SW480 (cell line): ENCODE data around the gene S100A14.

ENCODE experiments used
- DNase-seq: peaks from one replicate; pipeline ENCODE4 v3.0.0-alpha.2; 2016; ENCODE audit warnings: low spot score

S100A14 gene

DNA sequence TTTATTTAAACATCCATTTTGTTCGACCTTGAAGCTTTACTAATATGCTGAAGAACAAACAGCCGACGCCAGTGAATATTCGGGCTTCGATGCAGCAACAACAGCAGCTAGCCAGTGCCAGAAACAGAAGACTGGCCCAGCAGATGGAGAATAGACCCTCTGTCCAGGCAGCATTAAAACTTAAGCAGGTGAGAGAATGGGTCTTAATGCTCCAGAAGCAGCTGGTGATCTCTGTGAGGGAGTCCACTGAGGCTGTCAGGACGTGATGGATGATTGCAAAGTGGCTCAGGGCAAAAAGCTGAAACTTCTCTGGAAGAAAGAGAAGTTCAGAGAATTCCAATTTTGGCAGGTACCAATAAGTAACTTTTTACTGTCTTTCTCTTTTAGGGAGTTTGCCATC lies 22.1 kb upstream of the S100A14 start:
- DNase-seq = no peak

DNA sequence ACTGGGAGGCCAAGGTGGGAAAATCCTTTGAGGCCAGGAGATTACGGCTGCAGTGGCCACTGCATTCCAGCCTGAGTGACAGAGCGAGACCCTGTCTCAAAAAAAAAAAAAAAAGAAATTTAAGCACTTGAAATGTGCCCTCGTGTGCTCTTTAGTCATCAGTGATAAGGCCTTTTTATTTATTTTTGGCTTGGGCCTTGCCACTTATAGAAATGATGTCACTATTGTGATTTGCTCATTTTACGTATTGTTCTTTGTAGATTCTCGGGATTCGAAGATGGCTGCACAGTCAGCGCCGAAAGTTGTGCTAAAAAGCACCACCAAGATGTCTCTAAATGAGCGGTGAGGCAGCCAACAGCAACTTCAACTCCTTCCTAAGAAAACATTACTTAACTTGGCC lies 20.2 kb upstream of the S100A14 start:
- DNase-seq = no peak

DNA sequence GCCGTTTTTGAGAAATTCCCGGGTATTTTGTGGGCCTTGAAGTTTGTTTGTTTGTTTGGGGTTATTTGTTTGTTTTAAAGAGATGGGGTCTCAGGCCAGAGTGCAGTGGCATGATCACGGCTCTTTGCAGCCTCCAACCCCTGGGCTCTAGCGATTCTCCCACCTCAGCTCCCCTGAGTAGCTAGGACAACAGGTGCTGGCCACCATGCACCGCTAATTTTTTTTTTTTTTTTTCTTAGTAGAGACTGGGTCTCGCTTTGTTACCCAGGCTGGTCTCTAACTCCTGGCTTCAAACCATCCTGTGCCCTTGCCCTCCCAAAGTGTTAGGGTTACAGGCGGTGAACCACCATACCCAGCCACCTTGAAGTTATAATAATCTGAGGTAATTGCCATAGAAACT lies 19.7 kb upstream of the S100A14 start:
- no peak for DNase-seq

DNA sequence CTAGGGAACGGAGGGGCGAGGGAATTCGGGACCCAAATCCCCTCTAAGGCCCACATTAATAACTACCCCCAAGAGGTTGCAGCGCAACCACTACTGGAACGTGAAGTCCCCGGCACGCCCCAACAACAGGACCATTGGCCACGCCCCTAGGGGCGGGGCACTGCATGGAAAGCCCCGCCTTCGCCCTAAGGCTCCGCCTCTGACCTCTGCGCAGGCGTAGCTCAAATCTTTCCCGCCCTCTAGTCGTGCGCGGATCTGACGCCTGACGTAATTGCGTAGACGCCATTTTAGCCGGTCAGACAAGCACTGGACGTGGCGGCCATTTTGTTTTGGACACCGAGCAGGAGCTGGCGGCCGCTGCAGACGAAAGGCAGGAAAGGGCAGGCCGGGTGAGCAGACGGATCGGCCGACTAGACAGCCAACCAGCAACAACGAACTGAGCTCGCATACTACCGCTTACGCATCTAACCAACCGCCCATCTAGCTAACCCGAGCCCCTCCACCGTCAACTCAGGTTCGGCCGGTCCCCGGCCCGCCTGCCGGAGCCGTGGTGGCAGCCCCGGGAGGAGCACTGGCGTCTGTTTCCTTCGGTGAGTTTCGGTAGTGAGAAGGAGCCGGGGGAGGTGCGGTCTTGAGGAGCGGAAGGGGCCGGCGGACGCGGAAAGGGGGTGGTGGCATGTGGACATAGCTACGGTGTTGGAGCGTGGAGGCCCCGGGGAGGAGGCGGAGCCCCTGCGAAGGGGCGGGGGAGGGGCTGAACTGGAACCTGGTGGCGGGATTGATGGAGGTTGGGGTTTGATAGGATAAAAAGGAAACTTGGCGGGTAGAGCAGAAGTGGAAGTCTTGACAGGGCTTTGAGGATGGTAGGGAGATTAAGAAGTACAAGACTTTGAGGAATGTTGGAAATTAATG lies 17.9 kb upstream of the S100A14 start, which contains the start of gene CHTOP:
Gene CHTOP, plus strand, starts transcription at position 313 of the 912 bp plus-strand sequence. CDS start 2,523 bp downstream, outside the sequence.
- DNase-seq = peak; percentile 96

DNA sequence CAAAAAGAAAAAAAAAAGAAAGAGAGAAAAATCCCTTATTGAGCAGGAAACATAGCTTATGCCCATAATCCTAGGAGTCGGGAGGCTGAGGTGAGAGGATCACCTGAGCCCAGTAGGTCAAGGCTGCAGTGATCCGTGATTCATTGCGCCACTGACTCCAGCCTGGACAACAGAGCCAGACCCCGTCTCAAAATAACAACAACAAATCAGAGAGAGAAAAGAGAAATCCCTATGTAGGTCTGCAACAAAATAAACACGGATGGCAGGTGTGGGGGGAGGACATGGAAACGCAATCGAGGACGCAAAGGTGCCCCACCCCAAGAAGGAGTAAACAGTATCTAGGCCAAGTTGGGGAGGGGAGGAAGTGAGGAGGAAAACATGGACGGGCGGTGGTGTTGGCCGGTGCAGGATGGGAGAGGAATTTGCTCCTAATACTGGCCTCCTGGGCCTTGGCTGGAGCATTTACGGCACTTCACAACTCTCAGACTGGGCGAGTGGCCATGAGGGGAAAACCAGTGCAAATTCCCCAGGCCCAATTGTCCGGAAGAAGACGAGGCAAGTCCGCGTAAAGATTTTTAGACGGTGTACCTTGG lies 17.1 kb upstream of the S100A14 start:
- peak; percentile 39 for DNase-seq

DNA sequence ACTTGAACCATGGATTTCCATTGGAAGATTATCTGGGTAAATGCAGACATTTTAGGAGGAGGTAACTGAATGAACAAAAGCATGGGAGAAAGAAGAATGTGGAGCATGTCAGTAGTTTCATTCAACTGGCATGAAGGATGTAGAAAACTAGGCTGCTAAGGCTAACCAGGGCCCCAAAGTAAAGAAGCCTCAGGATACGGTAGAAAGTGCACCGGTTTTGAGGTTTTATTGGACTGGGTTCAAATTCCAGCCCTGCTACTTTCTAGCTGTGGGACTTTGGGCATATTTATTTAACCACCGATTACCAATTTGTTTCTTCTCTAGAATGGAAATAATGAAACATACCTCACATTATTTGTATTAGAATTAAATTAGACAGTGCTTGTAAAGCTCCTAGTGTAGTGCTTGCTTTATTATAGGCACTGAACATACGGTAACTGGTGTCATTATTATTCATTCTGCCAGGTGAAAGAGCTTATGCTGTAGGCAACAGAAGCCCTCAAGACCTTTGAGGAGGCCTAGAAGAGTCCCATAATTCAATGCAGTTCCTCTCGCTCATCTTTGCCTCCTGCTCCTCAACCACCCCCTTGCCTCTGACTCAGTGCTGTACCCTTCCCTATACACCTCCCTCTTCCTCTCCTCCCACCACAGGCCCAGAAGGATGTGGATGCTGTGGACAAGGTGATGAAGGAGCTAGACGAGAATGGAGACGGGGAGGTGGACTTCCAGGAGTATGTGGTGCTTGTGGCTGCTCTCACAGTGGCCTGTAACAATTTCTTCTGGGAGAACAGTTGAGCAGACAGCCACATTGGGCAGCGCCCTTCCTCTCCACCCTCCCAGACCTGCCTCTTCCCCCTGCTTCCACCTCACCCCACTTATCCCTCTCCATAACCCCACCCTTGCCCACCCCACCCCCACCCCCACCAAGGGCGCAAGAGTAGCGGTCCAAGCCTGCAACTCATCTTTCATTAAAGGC lies 15.2 kb upstream of the S100A14 start:
- DNase-seq = no peak

DNA sequence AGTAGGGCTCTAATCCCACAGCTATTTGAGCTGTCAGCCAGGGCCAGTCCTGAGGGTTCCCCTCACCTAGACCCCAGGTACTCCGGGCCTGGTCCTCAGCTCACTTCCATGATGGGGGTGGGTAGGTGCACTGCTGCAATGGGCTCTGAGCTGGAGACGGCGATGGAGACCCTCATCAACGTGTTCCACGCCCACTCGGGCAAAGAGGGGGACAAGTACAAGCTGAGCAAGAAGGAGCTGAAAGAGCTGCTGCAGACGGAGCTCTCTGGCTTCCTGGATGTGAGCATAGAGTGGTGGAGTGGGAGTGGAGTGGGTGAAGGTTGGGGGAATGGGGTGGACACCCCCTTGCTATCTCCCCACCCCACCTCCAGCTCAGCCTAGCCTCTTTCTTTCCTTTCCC lies 14.3 kb upstream of the S100A14 start:
- DNase-seq = no peak

DNA sequence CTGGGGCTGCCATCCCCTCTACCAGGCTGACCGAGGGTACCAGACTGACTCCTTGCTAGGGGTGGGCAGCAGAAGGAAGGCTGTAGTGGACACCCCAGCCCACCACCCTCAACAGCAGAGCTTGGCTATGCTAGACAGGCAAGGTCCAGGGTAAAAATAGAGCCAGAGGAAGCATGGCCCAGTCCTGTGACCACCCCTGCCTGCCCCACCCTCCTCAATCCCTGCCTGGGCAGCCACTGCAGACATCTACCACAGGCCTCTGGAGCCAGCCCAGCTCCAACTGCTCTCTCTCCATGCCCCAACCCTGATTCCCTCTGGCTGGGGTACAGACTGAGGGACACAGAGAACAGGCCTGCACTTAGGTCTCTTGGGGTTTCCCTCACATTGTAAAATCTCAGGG lies 13.8 kb upstream of the S100A14 start:
- DNase-seq = no peak

DNA sequence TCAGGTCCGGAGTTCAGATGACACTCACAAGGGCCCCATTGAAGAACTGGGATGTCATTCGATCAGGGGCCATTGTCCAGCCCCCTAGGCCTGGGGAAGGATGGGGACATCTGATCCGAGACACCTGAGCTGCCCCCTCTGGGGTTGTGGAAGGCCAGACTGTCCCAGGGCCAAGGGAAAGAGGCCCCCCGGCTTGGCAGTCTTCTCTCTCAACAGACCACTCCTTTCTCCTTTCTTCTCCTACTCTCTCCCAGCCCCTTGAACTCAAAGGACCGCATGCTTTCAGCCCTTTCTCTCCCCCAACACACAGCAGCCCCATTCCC lies 13.2 kb upstream of the S100A14 start:
- no peak for DNase-seq

DNA sequence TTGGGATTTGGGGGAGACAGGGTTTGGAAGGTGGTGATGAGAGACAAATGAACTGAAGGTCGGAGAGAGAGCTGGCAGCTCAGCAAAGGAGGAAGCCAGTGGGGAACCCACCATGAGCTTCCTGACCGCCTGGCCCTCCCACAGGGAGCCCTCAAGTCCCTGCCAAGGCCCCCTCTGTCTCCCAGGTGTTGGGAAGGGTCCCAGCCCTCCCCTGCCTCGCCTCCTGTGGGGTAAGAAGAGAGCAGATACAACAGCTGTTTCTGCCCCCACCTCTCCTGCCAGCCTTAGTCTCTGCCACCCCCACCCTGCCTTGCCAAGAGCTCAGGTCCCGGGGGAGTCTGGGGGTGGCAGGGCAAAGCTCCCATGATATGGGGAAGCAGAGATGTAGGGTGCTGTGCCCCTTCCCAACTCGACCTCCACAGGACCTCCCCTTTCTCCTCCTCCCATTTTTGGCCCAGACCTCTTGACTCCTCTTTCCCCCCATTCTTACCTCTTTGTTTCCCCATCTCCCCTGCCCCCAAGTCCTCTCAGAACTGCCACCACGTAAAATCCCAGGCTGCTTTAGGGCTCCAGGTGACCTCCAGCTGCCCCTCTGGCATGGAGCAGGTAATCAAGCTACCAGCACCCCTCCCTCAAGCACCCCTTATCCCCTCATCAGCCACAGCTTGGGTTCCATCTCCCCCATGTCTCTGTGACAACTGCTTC lies 12.7 kb upstream of the S100A14 start:
- no peak for DNase-seq

DNA sequence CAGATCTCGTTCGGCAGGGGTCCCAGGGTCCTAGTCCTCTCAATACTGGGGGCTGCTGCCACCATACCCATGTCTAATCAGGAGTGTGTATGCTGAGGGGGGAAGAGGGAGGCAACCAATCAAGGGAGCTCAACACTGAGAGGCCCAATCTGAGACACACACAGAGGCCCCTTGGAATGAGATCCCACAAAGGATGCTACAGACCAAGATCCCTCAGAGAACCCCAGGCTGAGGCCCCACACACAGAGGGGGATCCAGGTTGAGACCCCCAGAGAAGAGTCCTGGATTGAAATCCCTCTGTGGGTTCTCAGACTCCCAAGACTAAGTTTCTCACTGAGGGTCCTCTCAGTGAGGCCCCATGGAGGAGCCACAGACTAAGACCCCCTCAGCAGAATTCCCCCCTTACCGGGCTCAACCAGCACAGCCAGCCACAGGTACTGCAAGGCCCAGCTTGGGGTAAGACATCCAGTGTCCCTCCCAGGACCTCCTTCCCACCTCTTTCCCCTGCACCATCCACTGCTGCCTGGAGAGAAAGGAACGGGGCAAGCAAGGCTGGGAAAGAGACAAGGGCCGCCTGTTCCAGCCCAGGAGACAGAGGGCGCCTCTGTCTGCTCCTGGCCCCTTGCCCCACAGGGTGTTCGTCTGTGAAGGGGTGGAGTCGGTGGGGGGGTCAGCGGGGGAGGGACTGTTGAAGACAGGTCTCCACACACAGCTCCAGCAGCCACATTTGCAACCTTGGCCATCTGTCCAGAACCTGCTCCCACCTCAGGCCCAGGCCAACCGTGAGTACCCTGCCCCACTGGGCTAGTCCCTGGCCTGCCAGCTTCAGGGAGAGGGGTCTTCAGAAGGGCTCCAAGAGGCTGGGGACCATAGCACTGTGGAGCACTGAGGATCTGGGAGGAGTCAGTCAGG lies 11.8 kb upstream of the S100A14 start, which contains the start of gene S100A1:
Gene S100A1, plus strand, starts transcription at position 720 of the 912 bp plus-strand sequence. CDS start 2,088 bp downstream, outside the sequence.
- DNase-seq = no peak

DNA sequence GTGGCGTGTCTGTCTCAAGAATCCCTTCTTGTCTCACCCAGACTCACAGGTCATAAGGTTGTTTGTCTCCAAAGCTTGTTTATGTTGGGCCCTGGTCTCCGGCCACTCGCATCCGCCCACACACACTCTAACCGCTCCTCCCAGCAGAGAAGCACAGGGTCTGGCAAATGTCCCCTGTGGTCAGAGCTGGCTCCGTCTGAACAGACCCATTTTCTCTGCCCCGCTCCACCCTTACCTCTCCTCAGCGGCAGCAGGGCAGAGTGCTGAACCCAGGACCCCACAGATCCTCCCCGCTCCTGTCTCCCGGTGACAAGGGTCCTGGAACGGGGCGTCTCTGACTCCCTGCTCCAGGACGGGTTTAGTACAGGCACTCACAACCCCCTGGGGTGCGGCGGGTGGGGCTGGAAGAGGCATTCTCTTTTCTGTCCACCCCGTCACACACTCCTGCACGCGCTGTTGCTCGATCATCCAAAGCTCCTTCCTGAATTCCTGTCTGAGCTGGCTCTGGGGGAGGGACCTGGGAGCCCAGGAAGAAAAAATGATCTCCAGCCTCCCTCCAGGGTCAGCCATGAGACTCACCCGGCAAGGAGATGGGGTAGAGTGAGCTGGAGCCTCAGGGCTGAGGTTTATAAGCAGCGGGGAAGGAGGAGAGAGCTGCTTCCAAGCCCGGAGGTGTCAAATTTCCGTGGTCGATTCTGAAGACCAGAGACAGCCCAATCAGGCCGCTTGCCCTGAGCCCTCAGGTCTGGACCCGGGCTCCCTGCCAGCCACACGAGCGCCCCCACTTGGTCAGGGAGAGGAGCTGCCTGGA lies 11.0 kb upstream of the S100A14 start, which contains the start of gene S100A13:
Gene S100A13, minus strand, starts transcription at position 602 of the 811 bp plus-strand sequence. CDS start 1,033 bp downstream, outside the sequence.
- peak; percentile 90 for DNase-seq

DNA sequence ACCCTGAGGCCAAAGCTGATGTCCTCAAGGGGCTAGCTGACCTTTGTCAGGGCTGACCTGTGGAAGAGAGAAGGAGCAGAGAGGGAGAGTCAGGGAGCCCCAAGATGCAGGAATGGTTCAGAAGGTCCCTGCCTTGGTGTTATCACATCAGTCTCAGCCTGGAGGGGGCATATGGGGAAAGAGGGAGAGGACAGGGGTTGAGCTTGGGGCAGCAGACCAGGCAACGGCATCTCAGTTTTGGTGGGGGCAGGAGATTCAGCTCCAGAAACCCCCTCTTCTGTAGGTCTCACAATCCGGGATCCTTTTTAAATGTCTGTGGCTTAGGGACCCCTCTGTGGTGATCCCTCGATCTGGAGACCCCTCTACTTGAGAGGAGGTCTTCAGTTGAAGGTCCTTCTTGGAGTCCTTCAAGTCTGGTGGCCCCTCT lies 10.4 kb upstream of the S100A14 start:
- DNase-seq = no peak

DNA sequence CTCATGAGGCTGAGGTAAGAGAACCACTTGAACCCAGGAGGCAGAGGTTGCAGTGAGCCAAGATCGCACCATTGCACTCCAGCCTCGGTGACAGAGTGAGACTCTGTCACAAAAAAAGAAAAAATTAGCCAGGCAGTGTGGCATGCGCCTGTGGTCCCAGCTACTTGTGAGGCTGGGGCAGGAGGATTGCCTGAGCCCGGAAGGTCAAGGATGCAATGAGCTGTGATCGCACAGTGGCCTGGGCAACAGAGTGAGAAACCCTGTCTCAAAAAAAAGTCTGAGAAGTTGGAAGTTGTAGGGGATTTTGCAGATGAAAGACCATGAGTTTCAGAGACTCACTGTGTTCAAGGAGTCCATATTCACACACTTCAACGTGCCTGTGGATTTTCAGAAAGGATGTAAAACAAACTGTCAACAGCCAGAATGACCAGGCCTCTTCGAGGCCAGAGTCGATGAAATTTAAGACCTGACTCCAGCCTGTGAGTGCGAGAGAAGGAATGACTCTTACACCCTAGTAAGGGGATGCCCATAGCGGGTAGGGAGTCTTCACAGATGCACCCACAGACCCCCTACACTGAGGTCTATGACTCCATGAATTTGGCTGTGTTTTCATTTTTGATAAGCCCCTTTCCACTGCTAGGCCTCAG lies 9.0 kb upstream of the S100A14 start:
- DNase-seq = no peak

DNA sequence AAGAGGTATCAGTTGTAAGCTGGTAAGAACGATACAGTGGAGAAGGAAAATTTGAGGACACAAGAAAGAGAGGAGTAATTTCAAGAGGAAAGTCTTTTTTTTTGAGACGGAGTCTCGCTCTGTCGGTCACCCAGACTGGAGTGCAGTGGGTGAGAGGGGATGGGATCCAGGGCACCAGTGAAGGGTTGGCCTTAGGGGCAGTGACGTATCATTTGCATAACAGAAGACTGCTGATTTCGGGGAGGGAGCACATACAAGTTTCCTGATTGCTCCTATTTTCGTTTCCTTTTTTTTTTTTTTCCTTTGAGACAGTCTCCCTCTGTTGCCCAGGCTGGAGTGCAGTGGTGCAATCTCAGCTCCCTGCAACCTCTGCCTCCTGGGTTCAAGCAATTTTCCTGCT lies 7.0 kb upstream of the S100A14 start:
- DNase-seq = no peak

DNA sequence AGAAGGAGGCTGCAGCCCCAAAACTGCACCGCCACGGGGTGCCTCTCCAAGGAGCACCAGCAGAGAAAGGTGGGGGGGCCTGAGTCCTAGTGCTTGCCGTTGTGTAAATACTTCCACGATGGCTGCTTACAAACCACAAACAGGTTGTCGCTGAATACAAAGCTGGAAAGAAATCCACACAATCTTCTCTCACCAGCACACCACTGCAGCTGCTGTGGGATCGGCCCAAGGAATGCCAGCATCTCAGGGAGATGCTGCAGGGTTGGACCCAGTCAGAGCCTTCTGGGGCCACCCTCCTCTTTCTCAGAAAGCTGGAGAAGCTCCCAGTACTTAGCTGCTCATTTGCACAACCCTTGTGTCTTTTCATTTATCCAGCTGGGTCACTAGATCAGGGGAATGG lies 3.0 kb upstream of the S100A14 start:
- DNase-seq = no peak

DNA sequence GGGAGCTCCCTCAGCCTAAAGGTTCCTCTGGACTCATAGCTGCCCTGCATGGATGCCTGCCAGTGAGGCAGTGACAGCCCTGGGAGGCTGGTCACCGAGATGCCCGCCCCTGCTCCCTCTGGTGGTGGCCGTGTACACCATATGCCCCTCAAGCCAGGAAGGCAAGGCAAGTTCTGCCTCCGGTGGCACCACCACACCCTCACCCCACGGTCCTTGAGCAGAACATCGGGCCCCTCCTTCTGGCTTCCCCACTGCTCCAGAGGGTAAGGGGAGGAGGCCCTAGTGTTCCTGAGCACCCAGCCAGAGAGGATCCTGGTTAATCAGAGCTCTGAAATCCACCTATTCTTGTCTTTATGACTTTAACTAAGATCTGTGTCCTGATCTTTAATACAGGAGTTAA lies 1.5 kb upstream of the S100A14 start:
- DNase-seq = no peak

DNA sequence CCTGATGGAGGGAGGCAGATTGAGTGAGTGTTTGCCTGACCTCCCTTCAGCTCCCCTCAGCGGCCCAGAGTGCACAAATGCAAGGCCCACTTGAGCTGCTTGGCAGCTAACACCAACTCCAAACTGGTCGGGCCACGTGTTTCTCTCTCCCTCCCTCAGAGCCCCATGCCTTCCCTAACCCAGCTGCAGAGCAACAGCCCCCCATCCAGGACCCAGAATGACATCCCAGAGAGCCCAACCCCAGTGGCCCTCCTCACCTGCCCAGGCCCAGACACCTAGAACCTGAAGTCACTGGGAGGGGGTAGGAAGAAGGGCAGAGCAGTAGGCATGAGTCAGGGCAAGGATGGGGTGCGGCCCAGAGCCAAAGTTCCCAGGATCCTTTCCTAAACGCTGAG lies 789 bp upstream of the S100A14 start:
- DNase-seq = no peak

DNA sequence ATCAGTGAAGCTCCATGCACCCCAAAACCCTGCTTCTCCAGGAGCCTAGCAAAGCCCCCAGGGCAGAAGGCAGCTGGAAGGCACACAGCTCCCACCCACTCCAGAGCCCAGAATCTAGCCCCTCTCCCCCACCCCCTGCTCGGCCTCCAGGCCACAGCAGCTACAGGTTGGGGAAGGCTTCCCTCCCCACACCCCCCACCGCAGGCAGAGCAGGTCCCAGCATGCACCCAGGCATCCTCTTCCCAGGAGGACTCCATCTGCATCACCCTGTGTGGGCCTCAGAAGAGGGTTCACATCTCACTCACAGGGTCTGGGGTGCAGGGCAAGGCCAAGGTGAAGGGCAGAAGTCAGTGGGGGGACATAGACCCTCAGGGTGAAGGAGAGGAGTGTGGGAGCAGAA lies 719 bp downstream of the S100A14 start:
- DNase-seq = no peak
